Effector CD8-positive, alpha-beta T cell (primary cell): Measurements from ENCODE around the gene LRRC63.
A peak's percentile ranks its signal among the peaks of the same experiment; 100 is the strongest.
"Not testable (repeated sequence)": the region's sequence is repeated elsewhere in the genome, so short reads cannot be mapped to it uniquely, and the experiment has no call there.

Source experiments
- DNase-seq: peaks from one replicate; lab custom pipeline; 2025; lab: John Stamatoyannopoulos, UW
- total RNA-seq, 4 experiments: gene quantifications; one replicate each; lab custom pipeline; 2026; lab: John Stamatoyannopoulos, UW

The LRRC63 gene
- total RNA-seq = 0.97 to 3.3 (median 1.5) reads per million in 4 experiments

- DNase-seq = peak; percentile 72
These were observed at the start of gene LRRC63 for GRCh38 chr13:46211483-46212351. LRRC63 (plus strand) TSS chr13:46211928; CDS start chr13:46213035, 1,107 bp downstream.

GRCh38 chr13:46162741-46163140 lies 49.0 kb upstream of the LRRC63 start:
- DNase-seq = not testable (repeated sequence)

DNA sequence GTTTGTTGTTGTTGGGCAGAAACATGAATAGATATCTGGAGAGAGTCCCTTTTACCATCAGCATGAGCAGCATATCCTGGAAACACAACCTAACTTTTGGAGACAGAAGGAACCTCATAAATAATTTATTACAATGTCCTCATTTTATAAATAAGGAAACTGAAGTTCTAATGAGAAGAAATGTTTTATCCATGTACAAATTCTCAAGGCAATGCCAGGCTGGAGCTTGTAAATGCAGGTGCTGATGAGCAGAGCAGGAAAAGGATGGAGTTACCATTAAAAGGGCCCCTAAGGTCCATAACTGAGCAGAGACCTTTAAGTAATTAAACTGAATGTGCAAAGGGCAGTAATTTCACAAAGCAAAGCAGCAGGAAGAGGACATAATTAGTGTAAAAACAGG lies 47.1 kb upstream of the LRRC63 start:
- no peak for DNase-seq

DNA sequence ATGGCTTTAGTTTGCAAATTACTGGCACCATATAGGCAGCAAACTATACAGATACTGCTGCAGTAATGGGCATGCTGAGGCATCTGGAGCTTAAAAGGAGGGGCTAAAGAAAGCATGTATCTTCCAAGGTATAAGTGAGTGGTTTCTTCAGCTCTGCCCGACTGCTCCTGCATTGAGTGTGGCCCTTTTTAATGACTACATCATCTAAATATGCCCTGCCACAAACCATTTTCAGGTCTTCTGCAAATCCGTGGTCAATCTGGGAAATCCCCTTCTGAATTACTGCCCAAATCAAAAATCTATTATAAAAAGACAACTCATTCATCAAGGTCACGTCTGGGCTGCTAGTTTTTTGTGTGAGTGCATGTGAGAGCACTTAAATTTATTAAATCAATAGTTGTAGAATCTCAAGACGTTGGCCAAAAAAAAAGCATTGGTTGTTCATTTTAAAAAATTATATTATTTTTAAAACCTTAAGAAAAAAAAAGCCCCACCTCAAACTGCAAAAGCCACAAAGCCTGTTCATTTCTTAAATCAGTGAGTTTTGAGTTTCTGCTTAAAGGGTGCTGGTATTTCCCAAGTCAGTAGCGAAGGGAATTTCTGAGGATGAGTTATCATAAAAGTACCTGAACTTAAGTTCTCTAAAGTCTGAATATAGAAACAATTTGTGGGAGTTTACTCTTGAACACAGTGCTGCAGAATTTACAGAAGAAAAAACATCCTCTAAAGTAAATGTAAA lies 46.1 kb upstream of the LRRC63 start:
- DNase-seq = no peak

- no peak for DNase-seq
These were observed 45.5 kb upstream of the LRRC63 start for GRCh38 chr13:46166224-46166584.

GRCh38 chr13:46166947-46167610 lies 44.6 kb upstream of the LRRC63 start:
- no peak for DNase-seq

GRCh38 chr13:46168341-46168740 lies 43.4 kb upstream of the LRRC63 start:
- DNase-seq = peak; percentile 22

- no peak for DNase-seq
These were observed 42.9 kb upstream of the LRRC63 start for GRCh38 chr13:46168783-46169182.

DNA sequence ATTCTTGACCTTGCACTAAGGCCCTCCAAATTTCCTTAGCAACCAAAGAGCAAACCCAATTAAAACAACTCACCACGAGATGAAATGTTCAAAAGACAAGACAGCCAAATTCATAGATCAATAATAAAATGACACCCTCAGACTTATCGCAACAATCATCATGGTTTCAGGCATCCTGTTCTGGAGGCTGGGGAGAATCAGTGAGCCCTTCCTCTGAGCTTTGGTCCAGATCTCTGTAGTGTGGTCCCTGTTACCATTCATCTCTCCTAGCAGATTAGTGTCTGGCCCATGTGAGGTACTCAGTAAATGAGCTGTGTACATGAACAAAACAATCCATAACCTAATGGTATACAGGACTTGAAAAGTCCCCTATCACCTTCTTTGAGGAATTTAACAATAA lies 42.0 kb upstream of the LRRC63 start:
- no peak for DNase-seq

- DNase-seq = no peak
These were observed 41.5 kb upstream of the LRRC63 start for GRCh38 chr13:46170268-46170667.

DNA sequence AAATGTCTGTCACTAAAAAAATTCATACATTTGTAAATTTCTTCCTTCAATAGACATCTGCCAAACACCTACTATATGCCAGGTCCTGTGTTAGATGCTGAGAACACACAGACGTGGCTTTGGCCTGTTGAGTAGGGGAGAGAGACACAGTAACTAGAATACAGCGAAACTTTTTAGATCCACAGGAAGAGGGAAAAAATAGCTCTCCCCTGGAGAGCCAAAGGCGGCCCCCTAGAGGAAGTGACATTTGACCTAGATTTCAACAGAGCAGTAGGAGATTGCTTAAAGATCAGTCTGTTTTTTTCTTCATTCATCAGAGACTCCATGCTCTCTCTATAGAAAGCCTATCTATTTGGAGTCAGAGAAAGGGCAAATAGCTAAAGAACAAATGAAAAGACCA lies 41.0 kb upstream of the LRRC63 start:
- peak; percentile 15 for DNase-seq

DNA sequence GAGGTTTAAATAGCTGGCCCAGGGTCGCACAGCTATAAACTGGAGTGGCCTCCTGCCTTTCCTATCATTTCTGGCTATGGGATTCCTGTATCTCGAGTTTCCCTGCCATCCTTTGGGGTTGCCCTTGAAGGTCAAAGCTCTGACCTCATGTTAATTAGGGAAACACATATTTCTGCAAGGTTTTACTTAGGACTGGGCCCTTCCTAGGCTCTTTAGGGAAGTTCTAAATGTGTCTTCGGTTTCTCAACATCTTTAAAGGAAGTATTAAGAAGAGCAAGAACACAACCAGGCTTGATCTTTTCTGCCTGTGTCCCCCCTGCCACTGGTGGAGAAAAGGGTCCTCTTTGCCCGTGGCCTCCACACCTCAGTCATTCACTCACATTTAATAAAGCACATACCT lies 40.5 kb upstream of the LRRC63 start:
- DNase-seq = no peak

GRCh38 chr13:46171739-46172138 lies 40.0 kb upstream of the LRRC63 start:
- DNase-seq = no peak

- DNase-seq = peak; percentile 25
These were observed 39.2 kb upstream of the LRRC63 start for GRCh38 chr13:46172531-46172991.

GRCh38 chr13:46173656-46174055 lies 38.1 kb upstream of the LRRC63 start:
- DNase-seq = no peak

DNA sequence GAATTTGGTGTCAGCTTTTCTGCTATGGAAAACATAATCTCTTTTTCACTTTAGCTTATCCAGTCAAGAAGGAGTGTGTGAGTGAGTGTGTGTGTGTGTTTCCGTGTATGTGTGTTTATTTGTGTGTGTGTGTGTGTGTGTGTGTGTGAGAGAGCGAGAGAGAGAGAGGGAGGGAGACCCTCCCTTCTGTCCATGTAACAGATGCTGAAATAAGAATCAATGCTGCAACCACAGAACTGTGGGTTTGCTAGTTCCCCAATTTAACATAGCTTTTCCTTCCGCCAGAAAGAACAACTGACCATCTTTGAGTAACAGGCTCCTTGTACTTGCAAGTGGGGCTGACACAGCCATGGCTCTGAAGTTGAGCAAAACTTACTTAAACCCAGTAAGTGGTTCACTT lies 35.0 kb upstream of the LRRC63 start:
- DNase-seq = no peak

DNA sequence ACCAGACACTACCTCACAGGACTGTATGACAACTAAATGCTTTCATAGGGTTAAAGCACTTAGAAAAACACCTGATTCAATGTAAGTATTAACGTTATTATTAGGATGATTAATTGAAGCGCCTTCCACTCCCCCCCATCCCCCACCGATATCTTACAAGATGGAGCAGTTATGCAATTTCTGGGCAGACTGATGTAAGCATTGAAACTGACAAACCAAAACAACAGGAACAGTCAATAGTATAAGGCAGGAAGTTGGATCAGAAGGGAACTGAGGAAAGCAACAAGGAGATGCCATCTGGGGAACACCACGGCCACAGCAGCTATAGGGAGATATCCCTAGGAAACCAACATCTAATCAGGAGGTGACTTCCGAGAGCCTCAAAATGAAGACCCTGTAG lies 33.6 kb upstream of the LRRC63 start:
- no peak for DNase-seq

- DNase-seq = no peak
These were observed 32.9 kb upstream of the LRRC63 start for GRCh38 chr13:46178821-46179220.

DNA sequence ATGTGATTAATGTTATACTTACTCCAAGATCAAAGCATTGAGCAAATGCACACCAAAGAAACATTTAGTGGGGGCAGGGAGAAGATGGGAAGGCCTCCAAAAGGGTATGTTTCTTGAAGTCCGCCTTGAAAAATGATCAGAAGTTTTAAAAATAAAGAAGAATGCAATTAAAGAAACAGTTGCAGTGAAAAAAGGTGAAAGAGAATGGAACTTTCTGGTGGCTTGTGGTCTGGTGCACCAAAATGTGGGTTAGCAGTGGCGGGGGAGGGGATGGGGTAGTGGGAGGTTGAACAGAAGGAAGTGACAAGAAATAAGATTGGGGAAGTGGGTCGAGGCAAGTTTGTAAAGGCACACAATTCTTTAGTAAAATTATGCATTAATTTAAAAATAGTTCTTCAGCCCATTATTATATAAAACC lies 32.2 kb upstream of the LRRC63 start:
- peak; percentile 56 for DNase-seq

DNA sequence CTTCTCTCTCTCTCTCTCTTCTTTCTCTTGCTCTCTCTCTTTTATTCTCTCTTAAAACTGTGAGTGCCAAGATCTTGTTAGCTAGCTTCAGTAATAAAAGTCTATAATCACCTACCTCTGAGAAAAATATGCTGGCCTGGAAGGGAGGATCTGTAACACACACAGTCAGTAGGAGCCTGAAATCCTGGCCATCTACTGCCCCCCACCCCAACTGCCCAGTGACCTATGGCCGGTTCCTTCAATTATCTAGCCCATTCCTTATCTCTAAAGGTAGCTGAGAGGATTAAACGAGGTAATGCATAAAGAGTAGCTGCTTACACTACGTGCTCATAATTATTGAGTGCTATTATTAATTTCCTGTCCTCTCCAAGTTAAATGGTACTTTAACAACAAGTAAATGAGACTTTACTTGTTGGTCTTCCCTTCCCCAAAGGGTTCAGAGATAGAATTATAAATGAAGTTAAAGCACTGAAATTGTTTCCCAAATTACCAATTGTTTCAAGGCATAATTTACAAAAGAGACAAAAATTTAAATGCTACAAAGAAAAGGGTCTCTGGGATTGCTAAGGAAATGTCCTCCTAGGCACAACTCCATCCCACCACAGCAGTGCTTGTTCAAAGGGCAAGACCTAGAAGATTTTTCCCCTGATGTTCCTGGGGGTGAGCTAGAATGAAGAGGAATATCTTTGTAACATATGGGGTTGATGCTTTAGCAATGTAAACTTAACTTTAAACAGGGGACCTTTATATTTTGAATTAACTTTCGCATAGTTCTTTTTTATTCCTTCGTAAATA lies 31.6 kb upstream of the LRRC63 start:
- no peak for DNase-seq

DNA sequence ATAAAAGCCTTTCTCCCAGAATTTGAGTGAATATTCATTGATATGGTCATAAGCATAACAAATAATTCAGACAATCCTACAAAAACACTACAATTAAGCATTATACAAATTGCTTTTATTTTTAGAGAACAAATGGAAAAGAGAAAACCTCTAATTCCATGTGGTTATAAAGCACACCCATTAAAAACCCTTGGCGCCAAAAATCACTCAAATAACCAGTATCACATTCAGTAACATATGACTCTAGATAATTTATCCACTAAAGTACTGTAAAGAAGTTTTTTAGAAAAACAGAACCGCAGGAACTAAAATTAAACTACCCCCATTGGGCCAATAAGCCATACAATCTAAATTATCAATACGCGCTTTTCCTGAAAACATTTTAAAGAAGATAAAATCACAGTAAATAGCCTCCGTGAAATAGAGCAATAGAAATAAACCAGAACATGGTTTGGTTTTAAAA lies 30.3 kb upstream of the LRRC63 start:
- no peak for DNase-seq
